Astrocyte (in vitro differentiated cells and primary cell): ENCODE data around the gene SAP30BP. TPM values are rescaled to one million over a fixed set of nuclear protein-coding genes. Genes with fewer than 3 reads are reported as not detected.

Experiments used
- DNase-seq: peaks from one replicate; pipeline ENCODE4 v3.0.0-alpha.2; 2010; ENCODE audit warnings: low read depth
- FAIRE-seq: peaks from 2 replicates; lab custom pipeline; 2011; peaks lifted over from hg19 to GRCh38; lab: Jason Lieb, UNC
- H2AFZ ChIP-seq: 2 replicates; pipeline ENCODE4 v1.6.0; 2012; ENCODE audit warnings: low read depth, low read length, inconsistent platforms
- H3K27ac ChIP-seq: 2 replicates; pipeline ENCODE4 v1.5.1; 2011; ENCODE audit warnings: low read depth, low read length, inconsistent platforms
- H3K27me3 ChIP-seq: 2 replicates; pipeline ENCODE4 v1.6.0; 2011; ENCODE audit warnings: low read length, inconsistent platforms; ENCODE audit not compliant: insufficient read depth
- H3K36me3 ChIP-seq: 2 replicates; pipeline ENCODE4 v1.5.1; 2011; ENCODE audit warnings: low read length, inconsistent platforms; ENCODE audit not compliant: insufficient read depth
- H3K4me1 ChIP-seq: 2 replicates; pipeline ENCODE4 v1.5.1; 2011; ENCODE audit warnings: low read length, inconsistent platforms; ENCODE audit not compliant: insufficient read depth
- H3K4me2 ChIP-seq: 2 replicates; pipeline ENCODE4 v1.6.0; 2012; ENCODE audit warnings: low read length, inconsistent platforms
- H3K4me3 ChIP-seq: 2 replicates; pipeline ENCODE4 v1.5.1; 2011; ENCODE audit warnings: low read depth, mild to moderate bottlenecking, low read length, inconsistent platforms; ENCODE audit not compliant: insufficient read depth
- H3K79me2 ChIP-seq: 2 replicates; pipeline ENCODE4 v1.6.0; 2012; ENCODE audit warnings: mild to moderate bottlenecking, low read length, inconsistent platforms; ENCODE audit not compliant: insufficient read depth
- H3K9ac ChIP-seq: 2 replicates; pipeline ENCODE4 v1.6.0; 2012; ENCODE audit warnings: mild to moderate bottlenecking, low read length, inconsistent platforms
- H3K9me3 ChIP-seq: 2 replicates; pipeline ENCODE4 v1.5.1; 2012; ENCODE audit warnings: low read depth, mild to moderate bottlenecking, low read length, inconsistent platforms; ENCODE audit not compliant: insufficient read depth
- H4K20me1 ChIP-seq: 2 replicates; pipeline ENCODE4 v1.6.0; 2012; ENCODE audit warnings: low read length, inconsistent platforms; ENCODE audit not compliant: insufficient read depth
- H3K27ac Mint-ChIP-seq: one replicate; pipeline ENCODE4 v1.8.0; 2021; ENCODE audit warnings: mild to moderate bottlenecking, mixed read lengths; ENCODE audit not compliant: unreplicated experiment
- H3K27me3 Mint-ChIP-seq: one replicate; pipeline ENCODE4 v1.8.0; 2021; ENCODE audit warnings: low read depth, mixed read lengths; ENCODE audit not compliant: unreplicated experiment
- H3K36me3 Mint-ChIP-seq: one replicate; pipeline ENCODE4 v1.8.0; 2021; ENCODE audit warnings: low read depth, mixed read lengths; ENCODE audit not compliant: unreplicated experiment
- H3K4me1 Mint-ChIP-seq: one replicate; pipeline ENCODE4 v1.8.0; 2021; ENCODE audit warnings: low read depth, mixed read lengths; ENCODE audit not compliant: unreplicated experiment
- H3K4me3 Mint-ChIP-seq: one replicate; pipeline ENCODE4 v1.8.0; 2021; ENCODE audit warnings: mild to moderate bottlenecking, moderate library complexity, mixed read lengths; ENCODE audit not compliant: unreplicated experiment
- H3K9me3 Mint-ChIP-seq: one replicate; pipeline ENCODE4 v1.8.0; 2021; ENCODE audit warnings: mild to moderate bottlenecking, mixed read lengths; ENCODE audit not compliant: unreplicated experiment
- CTCF ChIP-seq: IDR thresholded peaks from 2 replicates; pipeline ENCODE4 v1.5.1; 2011; ENCODE audit warnings: low read depth, mild to moderate bottlenecking, inconsistent platforms, low read length, moderate library complexity; ENCODE audit not compliant: insufficient read depth
- EZH2 ChIP-seq: IDR thresholded peaks from 2 replicates; pipeline ENCODE4 v1.6.1; 2012; ENCODE audit warnings: mild to moderate bottlenecking, low read length, inconsistent platforms; ENCODE audit not compliant: insufficient read depth
- total RNA-seq: library from RNA; stranded (reverse); gene quantifications from 2 replicates; pipeline ENCODE4 v1.2.1, GENCODE V29; 2021

The SAP30BP gene
- total RNA-seq, 1 donor from 2014 or later, result 99.2 TPM

- Histone ChIP-seq H3K4me2 (no peak overlapping the region), H4K20me1 (no peaks in the 10 kb centered on the region), H3K4me3 (no peak overlapping the region), H2AFZ (no peak overlapping the region), H3K36me3 (no peaks in the 10 kb centered on the region), H3K79me2 (no peaks in the 10 kb centered on the region), H3K9me3 (no peaks in the 10 kb centered on the region), H3K27me3 (no peaks in the 10 kb centered on the region), H3K27ac (no peak overlapping the region), H3K4me1 (no peaks in the 10 kb centered on the region), H3K9ac (no peak overlapping the region)
- peaks cover 11% of the 10 kb centered on the region for H3K27me3 Mint-ChIP-seq
- no peak overlapping the region for H3K4me3 Mint-ChIP-seq
- no peak overlapping the region for H3K27ac Mint-ChIP-seq
- no peaks in the 10 kb centered on the region for H3K36me3 Mint-ChIP-seq
- no peak for DNase-seq
- peaks cover 7% of the 10 kb centered on the region for H3K4me1 Mint-ChIP-seq
- FAIRE-seq, result no peak
- no peaks in the 10 kb centered on the region for H3K9me3 Mint-ChIP-seq
- TF ChIP-seq EZH2 (no peak), CTCF (no peak)
These were observed 72.7 kb downstream of the SAP30BP start for GRCh38 chr17:75739801-75740200.

- Mint-ChIP-seq H3K27ac (no peak overlapping the region), H3K27me3 (peaks cover 11% of the 10 kb centered on the region), H3K4me3 (no peak overlapping the region), H3K36me3 (no peaks in the 10 kb centered on the region), H3K9me3 (no peaks in the 10 kb centered on the region), H3K4me1 (peaks cover 7% of the 10 kb centered on the region)
- no peak overlapping the region for H2AFZ ChIP-seq
- no peak overlapping the region for H3K4me3 ChIP-seq
- H3K9ac ChIP-seq, result no peak overlapping the region
- FAIRE-seq (no peak), DNase-seq (no peak)
- no peaks in the 10 kb centered on the region for H3K4me1 ChIP-seq
- no peak overlapping the region for H3K4me2 ChIP-seq
- no peaks in the 10 kb centered on the region for H3K36me3 ChIP-seq
- H3K9me3 ChIP-seq, result no peaks in the 10 kb centered on the region
- no peak for TF ChIP-seq EZH2
- TF ChIP-seq CTCF, result no peak
- H3K27ac ChIP-seq, result no peak overlapping the region
- H3K79me2 ChIP-seq, result no peaks in the 10 kb centered on the region
- H4K20me1 ChIP-seq, result no peaks in the 10 kb centered on the region
- H3K27me3 ChIP-seq, result no peaks in the 10 kb centered on the region
These were observed 73.1 kb downstream of the SAP30BP start for GRCh38 chr17:75740215-75740614.

GRCh38 chr17:75740631-75741077 lies 73.5 kb downstream of the SAP30BP start:
- Mint-ChIP-seq H3K36me3 (no peaks in the 10 kb centered on the region), H3K4me1 (peaks cover 7% of the 10 kb centered on the region), H3K27ac (no peak overlapping the region), H3K27me3 (peaks cover 9% of the 10 kb centered on the region), H3K4me3 (no peak overlapping the region), H3K9me3 (no peaks in the 10 kb centered on the region)
- Histone ChIP-seq H3K79me2 (no peaks in the 10 kb centered on the region), H3K4me3 (no peak overlapping the region), H3K36me3 (no peaks in the 10 kb centered on the region), H3K4me1 (no peaks in the 10 kb centered on the region), H3K27ac (no peak overlapping the region), H3K9me3 (no peaks in the 10 kb centered on the region), H4K20me1 (no peaks in the 10 kb centered on the region), H2AFZ (no peak overlapping the region), H3K9ac (no peak overlapping the region), H3K27me3 (no peaks in the 10 kb centered on the region), H3K4me2 (no peak overlapping the region)
- FAIRE-seq, result no peak
- TF ChIP-seq EZH2 (no peak), CTCF (no peak)
- no peak for DNase-seq
